PC-9 (cell line): ENCODE data around the gene FAM177B. TPM values are rescaled to one million over a fixed set of nuclear protein-coding genes. Genes with fewer than 3 reads are reported as not detected.
"Not testable (repeated sequence)": the region's sequence is repeated elsewhere in the genome, so short reads cannot be mapped to it uniquely, and the experiment has no call there.

Source experiments
- BruUV-seq: library from RNA; stranded (reverse); fragments of 400-500 nt; replicated peaks from 2 replicates; lab custom pipeline; 2021; lab: Mats Ljungman, UMichigan
- CTCF ChIA-PET: fragments of 300-600 bp; sonication (Branson Sonifier 250); formaldehyde crosslinking; loops from one replicate; lab custom pipeline; 2022; ENCODE audit warnings: antibody characterized with exemption; lab: Charles Lee
- POLR2A ChIA-PET: fragments of 300-600 bp; sonication (Branson Sonifier 250); formaldehyde crosslinking; loops from one replicate; lab custom pipeline; 2022; ENCODE audit warnings: antibody characterized with exemption; ENCODE audit not compliant: unreplicated experiment; lab: Charles Lee
- DNase-seq, 2 experiments: peaks; one replicate each; pipeline versions ENCODE4 v3.0.0 to v3.0.0-alpha.2; 2015 to 2022; ENCODE audit warnings: mixed read lengths in 1 of 2
- H2AFZ ChIP-seq: fragments of 200-600 bp; sonication (generic); 2 replicates; pipeline ENCODE4 v1.8.1; 2017; ENCODE audit warnings: antibody characterized with exemption
- H3F3A ChIP-seq: fragments of 200-600 bp; sonication (generic); 2 replicates; pipeline ENCODE4 v1.8.1; 2017; ENCODE audit warnings: antibody characterized with exemption, mild to moderate bottlenecking, low read depth; ENCODE audit not compliant: insufficient read depth
- H3K27ac ChIP-seq: fragments of 200-600 bp; sonication (generic); 2 replicates; pipeline ENCODE4 v1.6.1; 2016; ENCODE audit warnings: mixed run types
- H3K27me3 ChIP-seq: fragments of 200-600 bp; sonication (generic); 2 replicates; pipeline ENCODE4 v1.6.1; 2016; ENCODE audit warnings: low read depth, mixed run types; ENCODE audit not compliant: insufficient read depth
- H3K36me3 ChIP-seq: fragments of 200-600 bp; sonication (generic); 2 replicates; pipeline ENCODE4 v1.6.1; 2016; ENCODE audit warnings: low read depth, mixed run types
- H3K4me1 ChIP-seq: fragments of 200-600 bp; sonication (generic); replicated peaks from 2 replicates; pipeline ENCODE4 v1.6.1; 2016; ENCODE audit warnings: mixed run types; ENCODE audit not compliant: insufficient read depth
- H3K4me2 ChIP-seq: fragments of 200-600 bp; sonication (generic); 2 replicates; pipeline ENCODE4 v1.6.1; 2017; ENCODE audit warnings: mixed run types
- H3K4me3 ChIP-seq: fragments of 200-600 bp; sonication (generic); 2 replicates; pipeline ENCODE4 v1.6.1; 2016; ENCODE audit warnings: mixed run types
- H3K79me2 ChIP-seq: fragments of 200-600 bp; sonication (generic); 2 replicates; pipeline ENCODE4 v1.6.1; 2017; ENCODE audit warnings: low read depth, mixed run types
- H3K9me2 ChIP-seq: fragments of 200-600 bp; sonication (generic); 2 replicates; pipeline ENCODE4 v1.8.1; 2017; ENCODE audit warnings: mild to moderate bottlenecking; ENCODE audit not compliant: insufficient read depth
- H3K9me3 ChIP-seq: fragments of 200-600 bp; sonication (generic); 2 replicates; pipeline ENCODE4 v1.8.1; 2016; ENCODE audit warnings: low read depth; ENCODE audit not compliant: insufficient read depth
- H4K20me1 ChIP-seq: fragments of 200-600 bp; sonication (generic); 2 replicates; pipeline ENCODE4 v1.8.1; 2017; ENCODE audit not compliant: insufficient read depth
- EZH2 ChIP-seq: fragments of 200-600 bp; sonication (generic); IDR thresholded peaks from 2 replicates; pipeline ENCODE4 v1.8.0; 2017; ENCODE audit warnings: antibody characterized with exemption, low read depth
- intact Hi-C: fragments of 100-400 bp; cut with micrococcal nuclease; formaldehyde crosslinking; loops from one replicate; pipeline ENCODE4 v1.10.0; 2022; ENCODE audit not compliant: unreplicated experiment
- total RNA-seq: library from RNA; stranded (reverse); gene quantifications from 2 replicates; pipeline ENCODE4 v1.2.3, GENCODE V29; 2021
- TF ChIP-seq, protein P1 (sequence below): fragments of 200-600 bp; sonication (generic); conservative IDR thresholded peaks from 2 replicates; pipeline ENCODE4 v1.6.1; 2017; ENCODE audit warnings: mixed run types, antibody characterized with exemption, mild to moderate bottlenecking, moderate library complexity

The FAM177B gene
- total RNA-seq, 1 experiment from 2014 or later: not detected

DNA sequence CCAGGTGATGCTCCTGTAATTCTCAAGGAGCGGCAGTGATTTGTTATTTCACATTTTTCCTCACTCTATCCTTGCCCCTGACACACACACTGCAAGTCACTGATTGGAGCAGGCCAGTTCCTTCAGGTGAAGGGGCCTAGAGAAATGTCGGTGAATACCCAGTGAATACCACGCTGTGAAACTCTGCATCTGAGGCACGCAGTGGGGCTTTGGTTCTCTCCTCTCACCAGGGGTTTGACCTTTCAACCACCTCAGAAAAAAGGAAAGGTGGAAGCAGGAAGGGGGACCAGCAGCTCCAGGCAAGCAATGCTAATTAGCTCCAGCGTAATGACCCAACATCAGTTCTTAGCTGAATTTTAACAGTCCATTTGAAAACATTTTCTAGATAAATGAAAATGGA, 532 bp upstream of the FAM177B start:
- no peak overlapping the region for H3K27ac ChIP-seq
- no peak overlapping the region for H3K4me2 ChIP-seq
- DNase-seq: no peak
- H3K9me3 ChIP-seq: no peaks in the 10 kb centered on the region
- no peaks in the 10 kb centered on the region for H4K20me1 ChIP-seq
- CTCF ChIA-PET: interaction anchor here (0.5 to 0.9 kb wide), 2 partner anchors 129 to 397 kb away, joined by 3 to 6 read pairs; no protein-coding TSS in a partner anchor
- no peak overlapping the region for H3K4me3 ChIP-seq
- no TSS peak for BruUV-seq
- no peaks in the 10 kb centered on the region for H3K27me3 ChIP-seq
- intact Hi-C loops: loop anchor here (5.0 kb wide), 1 partner anchor 51 kb away; no protein-coding TSS in a partner anchor
- TF ChIP-seq EZH2: no peak
- TF ChIP-seq, protein P1, sequence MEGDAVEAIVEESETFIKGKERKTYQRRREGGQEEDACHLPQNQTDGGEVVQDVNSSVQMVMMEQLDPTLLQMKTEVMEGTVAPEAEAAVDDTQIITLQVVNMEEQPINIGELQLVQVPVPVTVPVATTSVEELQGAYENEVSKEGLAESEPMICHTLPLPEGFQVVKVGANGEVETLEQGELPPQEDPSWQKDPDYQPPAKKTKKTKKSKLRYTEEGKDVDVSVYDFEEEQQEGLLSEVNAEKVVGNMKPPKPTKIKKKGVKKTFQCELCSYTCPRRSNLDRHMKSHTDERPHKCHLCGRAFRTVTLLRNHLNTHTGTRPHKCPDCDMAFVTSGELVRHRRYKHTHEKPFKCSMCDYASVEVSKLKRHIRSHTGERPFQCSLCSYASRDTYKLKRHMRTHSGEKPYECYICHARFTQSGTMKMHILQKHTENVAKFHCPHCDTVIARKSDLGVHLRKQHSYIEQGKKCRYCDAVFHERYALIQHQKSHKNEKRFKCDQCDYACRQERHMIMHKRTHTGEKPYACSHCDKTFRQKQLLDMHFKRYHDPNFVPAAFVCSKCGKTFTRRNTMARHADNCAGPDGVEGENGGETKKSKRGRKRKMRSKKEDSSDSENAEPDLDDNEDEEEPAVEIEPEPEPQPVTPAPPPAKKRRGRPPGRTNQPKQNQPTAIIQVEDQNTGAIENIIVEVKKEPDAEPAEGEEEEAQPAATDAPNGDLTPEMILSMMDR: no peak
- peaks cover 23% of the 10 kb centered on the region for H3K36me3 ChIP-seq
- no peak overlapping the region for H2AFZ ChIP-seq
- no peaks in the 10 kb centered on the region for H3K79me2 ChIP-seq
- H3K4me1 ChIP-seq: peaks cover 7% of the 10 kb centered on the region; the same call in 1 of the 2 replicates
- POLR2A ChIA-PET: no interaction called here
- H3K9me2 ChIP-seq: no peaks in the 10 kb centered on the region
- peaks cover 15% of the 10 kb centered on the region; the same call in 1 of the 2 replicates for H3F3A ChIP-seq

DNA sequence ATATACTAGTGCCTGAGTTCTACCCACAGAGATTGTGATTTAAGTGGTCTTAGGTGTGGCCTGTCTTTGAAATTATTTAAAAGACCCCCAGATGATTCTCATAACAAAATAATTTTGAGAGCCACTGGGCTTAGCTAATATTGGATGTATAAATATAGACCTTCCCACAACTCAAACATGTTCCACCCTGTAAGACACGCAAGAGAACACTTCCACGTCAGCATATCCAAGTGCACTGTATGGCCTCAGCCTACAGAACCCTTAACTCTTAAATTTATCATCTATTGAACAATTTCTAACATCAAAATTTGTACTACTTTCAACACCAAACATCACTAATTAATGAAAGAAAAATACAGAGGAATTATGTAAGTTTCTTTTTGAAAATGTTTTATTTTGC, 2.5 kb downstream of the FAM177B start:
- Histone ChIP-seq H3K36me3 (peaks cover 7% of the 10 kb centered on the region; the same call in 1 of the 2 replicates), H3F3A (peaks cover 8% of the 10 kb centered on the region; the same call in 1 of the 2 replicates), H3K27ac (no peak overlapping the region), H2AFZ (no peak overlapping the region), H3K27me3 (no peaks in the 10 kb centered on the region), H3K4me2 (no peak overlapping the region), H3K9me3 (no peaks in the 10 kb centered on the region), H3K4me3 (no peak overlapping the region), H4K20me1 (no peaks in the 10 kb centered on the region), H3K4me1 (peaks cover 7% of the 10 kb centered on the region; the same call in 1 of the 2 replicates), H3K9me2 (no peaks in the 10 kb centered on the region), H3K79me2 (no peaks in the 10 kb centered on the region)
- DNase-seq: no peak
- no peak for TF ChIP-seq EZH2
- TF ChIP-seq, protein P1: no peak
- CTCF ChIA-PET: interaction anchor here (0.9 kb wide), 1 partner anchor 931 kb away, joined by 4 read pairs; no protein-coding TSS in a partner anchor
- no TSS peak for BruUV-seq
- POLR2A ChIA-PET: interaction anchor here (0.6 kb wide), 1 partner anchor 283 kb away, joined by 3 read pairs; no protein-coding TSS in a partner anchor
- intact Hi-C loops: loop anchor here (2.0 to 5.0 kb wide), 2 partner anchors 48 to 383 kb away; no protein-coding TSS in a partner anchor

DNA sequence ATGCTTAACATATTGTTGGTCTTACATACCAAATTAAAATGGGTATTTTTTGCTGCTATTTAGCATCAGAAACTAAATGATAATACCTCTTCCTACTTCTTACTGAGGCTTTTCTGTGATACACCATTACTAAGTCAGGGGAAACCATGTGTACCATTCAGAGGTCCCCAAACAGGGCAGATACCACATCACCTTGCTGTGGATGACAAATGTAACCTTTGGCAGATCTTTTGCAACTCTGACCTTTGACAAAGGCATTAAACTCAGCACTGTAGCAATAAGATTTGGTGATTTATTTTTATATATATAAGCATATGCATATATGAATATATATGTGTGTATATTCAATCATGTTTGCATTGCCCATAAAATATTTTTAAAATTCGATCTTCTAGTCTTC, 2.9 kb downstream of the FAM177B start:
- no peak for DNase-seq
- H4K20me1 ChIP-seq: no peaks in the 10 kb centered on the region
- no peaks in the 10 kb centered on the region for H3K9me2 ChIP-seq
- no peak overlapping the region for H3K4me2 ChIP-seq
- BruUV-seq: no TSS peak
- peaks cover 7% of the 10 kb centered on the region; the same call in 1 of the 2 replicates for H3K4me1 ChIP-seq
- H3K4me3 ChIP-seq: no peak overlapping the region
- H3K9me3 ChIP-seq: no peaks in the 10 kb centered on the region
- POLR2A ChIA-PET: no interaction called here
- intact Hi-C loops: loop anchor here (2.0 to 5.0 kb wide), 2 partner anchors 47 to 383 kb away; no protein-coding TSS in a partner anchor
- no peak overlapping the region for H3K27ac ChIP-seq
- H3K36me3 ChIP-seq: 0 out of 2 replicates have a peak, but pooled peaks cover 2% of the 10 kb centered on the region
- no peaks in the 10 kb centered on the region for H3K79me2 ChIP-seq
- CTCF ChIA-PET: interaction anchor here (1.0 kb wide), 1 partner anchor 350 kb away, joined by 4 read pairs; no protein-coding TSS in a partner anchor
- H3K27me3 ChIP-seq: no peaks in the 10 kb centered on the region
- no peak overlapping the region for H2AFZ ChIP-seq
- H3F3A ChIP-seq: peaks cover 8% of the 10 kb centered on the region; the same call in 1 of the 2 replicates
- TF ChIP-seq, protein P1: no peak
- TF ChIP-seq EZH2: no peak

DNA sequence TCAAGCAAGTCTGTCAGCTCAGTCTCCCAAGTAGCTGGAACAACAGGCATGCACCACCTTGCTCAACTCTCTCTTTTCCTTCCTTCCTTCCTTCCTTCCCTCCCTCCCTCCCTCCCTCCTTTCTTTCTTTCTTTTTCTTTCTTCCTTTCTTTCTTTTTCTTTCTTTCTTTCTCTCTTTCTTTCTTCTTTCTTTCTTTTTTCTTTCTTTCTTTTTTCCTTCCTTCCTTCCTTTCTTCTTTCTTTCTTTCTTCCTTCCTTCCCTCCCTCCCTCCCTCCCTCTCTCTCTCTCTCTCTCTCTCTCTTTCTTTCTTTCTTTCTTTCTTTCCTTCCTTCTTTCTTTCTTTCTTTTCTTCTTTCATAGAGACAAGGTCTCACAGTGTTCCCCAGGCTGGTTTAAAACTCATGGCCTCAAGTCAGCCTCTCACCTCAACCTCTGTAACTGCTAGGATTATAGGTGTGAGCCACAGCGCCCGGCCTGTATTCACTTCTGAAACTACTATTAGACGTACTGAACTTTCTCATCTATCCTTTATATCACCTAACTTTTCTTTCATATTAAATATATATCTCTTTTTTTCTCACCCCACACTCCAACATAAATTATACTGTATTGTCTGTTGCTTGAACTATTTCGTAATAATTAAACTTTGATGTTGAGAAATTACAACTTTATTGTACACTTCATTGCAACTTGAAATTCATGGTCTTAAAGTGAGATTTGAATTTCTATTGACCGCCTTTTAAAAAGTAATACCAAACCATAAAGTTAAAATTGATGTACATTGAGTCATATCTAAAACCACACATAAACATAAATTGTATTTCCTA, 4.8 kb downstream of the FAM177B start:
- H3K4me1 ChIP-seq, H2AFZ ChIP-seq, H3F3A ChIP-seq, BruUV-seq, H3K79me2 ChIP-seq, H3K4me3 ChIP-seq, H3K9me3 ChIP-seq, H3K9me2 ChIP-seq, CTCF ChIA-PET, H3K4me2 ChIP-seq, H3K27me3 ChIP-seq, intact Hi-C loops, DNase-seq, H3K36me3 ChIP-seq, H4K20me1 ChIP-seq, POLR2A ChIA-PET, H3K27ac ChIP-seq: not testable (repeated sequence)
